Measurements from ENCODE around the gene HSBP1.

The HSBP1 gene

GRCh38 chr16:83806036-83806435 lies 1.7 kb upstream of the HSBP1 start:
- TF ChIP-seq, protein P1, sequence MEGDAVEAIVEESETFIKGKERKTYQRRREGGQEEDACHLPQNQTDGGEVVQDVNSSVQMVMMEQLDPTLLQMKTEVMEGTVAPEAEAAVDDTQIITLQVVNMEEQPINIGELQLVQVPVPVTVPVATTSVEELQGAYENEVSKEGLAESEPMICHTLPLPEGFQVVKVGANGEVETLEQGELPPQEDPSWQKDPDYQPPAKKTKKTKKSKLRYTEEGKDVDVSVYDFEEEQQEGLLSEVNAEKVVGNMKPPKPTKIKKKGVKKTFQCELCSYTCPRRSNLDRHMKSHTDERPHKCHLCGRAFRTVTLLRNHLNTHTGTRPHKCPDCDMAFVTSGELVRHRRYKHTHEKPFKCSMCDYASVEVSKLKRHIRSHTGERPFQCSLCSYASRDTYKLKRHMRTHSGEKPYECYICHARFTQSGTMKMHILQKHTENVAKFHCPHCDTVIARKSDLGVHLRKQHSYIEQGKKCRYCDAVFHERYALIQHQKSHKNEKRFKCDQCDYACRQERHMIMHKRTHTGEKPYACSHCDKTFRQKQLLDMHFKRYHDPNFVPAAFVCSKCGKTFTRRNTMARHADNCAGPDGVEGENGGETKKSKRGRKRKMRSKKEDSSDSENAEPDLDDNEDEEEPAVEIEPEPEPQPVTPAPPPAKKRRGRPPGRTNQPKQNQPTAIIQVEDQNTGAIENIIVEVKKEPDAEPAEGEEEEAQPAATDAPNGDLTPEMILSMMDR (IDR thresholded peaks at IDR 0.05; ENCODE audit: low read depth, low read length, missing control alignments) = no peak
- no peak for DNase-seq
- Histone ChIP-seq H3K4me3 (ENCODE audit: low read depth, low read length) (no peak overlapping the region), H3K27me3 (replicated peaks) (no peaks in the 10 kb centered on the region), H3K36me3 (replicated peaks) (no peaks in the 10 kb centered on the region), H3K27ac (no peak overlapping the region)
- in situ Hi-C loops (cut with HindIII; ENCODE audit: low pct_ligation_motif_present, low sequenced_read_pairs) = no loop called here

DNA sequence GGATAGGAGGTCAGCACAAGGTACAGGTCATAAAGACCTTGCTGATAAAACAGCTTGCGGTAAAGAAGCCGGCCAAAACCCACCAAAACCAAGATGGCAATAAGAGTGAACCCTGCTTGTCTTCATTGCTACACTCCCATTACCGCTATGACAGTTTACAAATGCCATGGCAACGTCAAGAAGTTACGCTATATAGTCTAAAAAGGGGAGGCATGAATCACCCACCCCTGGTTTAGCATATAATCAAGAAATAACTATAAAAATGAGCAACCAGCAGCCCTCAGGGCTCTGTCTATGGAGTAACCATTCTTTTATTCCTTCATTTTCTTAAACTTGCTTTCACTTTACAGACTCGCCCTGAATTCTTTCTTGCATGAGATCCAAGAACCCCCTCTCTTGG lies 1.0 kb upstream of the HSBP1 start:
- Histone ChIP-seq H3K36me3 (replicated peaks) (peaks cover 4% of the 10 kb centered on the region), H3K27ac (no peak overlapping the region), H3K4me3 (ENCODE audit: low read depth, low read length) (no peak overlapping the region), H3K27me3 (replicated peaks) (no peaks in the 10 kb centered on the region)
- DNase-seq = no peak
- TF ChIP-seq, protein P1 (IDR thresholded peaks at IDR 0.05; ENCODE audit: low read depth, low read length, missing control alignments) = no peak
- in situ Hi-C loops (cut with HindIII; ENCODE audit: low pct_ligation_motif_present, low sequenced_read_pairs) = no loop called here

- TF ChIP-seq, protein P1 (IDR thresholded peaks at IDR 0.05; ENCODE audit: low read depth, low read length, missing control alignments) = no peak
- in situ Hi-C loops (cut with HindIII; ENCODE audit: low pct_ligation_motif_present, low sequenced_read_pairs) = no loop called here
- Histone ChIP-seq H3K36me3 (replicated peaks) (peaks cover 7% of the 10 kb centered on the region), H3K27me3 (replicated peaks) (no peaks in the 10 kb centered on the region), H3K4me3 (ENCODE audit: low read depth, low read length) (peak overlapping the region; percentile 17), H3K27ac (no peak overlapping the region)
- DNase-seq = no peak
Measured at GRCh38 chr16:83807327-83807709, 460 bp upstream of the HSBP1 start.

- H3K27ac ChIP-seq = peak overlapping the region; percentile 72
- no peak for DNase-seq
- in situ Hi-C loops (cut with HindIII; ENCODE audit: low pct_ligation_motif_present, low sequenced_read_pairs) = no loop called here
- no peaks in the 10 kb centered on the region for H3K27me3 ChIP-seq (replicated peaks)
- H3K36me3 ChIP-seq (replicated peaks) = peaks cover 12% of the 10 kb centered on the region
- TF ChIP-seq, protein P1 (IDR thresholded peaks at IDR 0.05; ENCODE audit: low read depth, low read length, missing control alignments) = no peak
- H3K4me3 ChIP-seq (ENCODE audit: low read depth, low read length) = peak overlapping the region; percentile 88
Measured at GRCh38 chr16:83808573-83809014, 816 bp downstream of the HSBP1 start.

GRCh38 chr16:83809092-83809491 lies 1.3 kb downstream of the HSBP1 start:
- H3K27ac ChIP-seq = no peak overlapping the region

DNA sequence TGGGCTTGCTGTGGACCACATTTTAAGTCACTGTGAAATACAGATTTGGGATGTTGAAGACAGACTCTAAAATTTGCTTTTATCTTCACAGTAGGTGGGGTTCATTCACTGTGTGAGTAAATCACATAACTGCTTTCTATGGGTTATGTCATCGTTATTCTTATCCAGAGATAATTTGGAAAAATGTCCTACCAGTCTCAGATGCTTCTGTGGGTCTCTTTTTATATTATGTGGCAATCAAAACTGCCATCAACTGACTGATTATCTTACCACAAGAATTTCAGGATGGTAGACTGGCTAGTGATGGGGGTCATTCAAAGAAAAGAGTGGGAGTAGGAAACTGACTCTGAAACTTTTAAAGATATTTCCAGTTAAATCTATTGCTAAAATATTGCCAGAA lies 3.1 kb downstream of the HSBP1 start:
- TF ChIP-seq, protein P1 (IDR thresholded peaks at IDR 0.05; ENCODE audit: low read depth, low read length, missing control alignments) = no peak
- in situ Hi-C loops (cut with HindIII; ENCODE audit: low pct_ligation_motif_present, low sequenced_read_pairs) = no loop called here
- H3K36me3 ChIP-seq (replicated peaks) = peaks cover 12% of the 10 kb centered on the region
- H3K4me3 ChIP-seq (ENCODE audit: low read depth, low read length) = no peak overlapping the region
- H3K27ac ChIP-seq = peak overlapping the region; percentile 30
- DNase-seq = peak; percentile 4
- H3K27me3 ChIP-seq (replicated peaks) = no peaks in the 10 kb centered on the region

More at GRCh38 chr16:83809092-83809491, 1.3 kb downstream of the HSBP1 start:
- TF ChIP-seq, protein P1 (IDR thresholded peaks at IDR 0.05; ENCODE audit: low read depth, low read length, missing control alignments) = no peak
- no peak for DNase-seq
- peak overlapping the region; percentile 88 for H3K4me3 ChIP-seq (ENCODE audit: low read depth, low read length)
- H3K27me3 ChIP-seq (replicated peaks) = no peaks in the 10 kb centered on the region
- H3K36me3 ChIP-seq (replicated peaks) = peaks cover 12% of the 10 kb centered on the region
- in situ Hi-C loops (cut with HindIII; ENCODE audit: low pct_ligation_motif_present, low sequenced_read_pairs) = no loop called here
